Esophagus muscularis mucosa (tissue), 3 donors: ENCODE measurements around the gene GOLIM4.
"Not testable (repeated sequence)": the region's sequence is repeated elsewhere in the genome, so short reads cannot be mapped to it uniquely, and the experiment has no call there.

Experiments
- CTCF ChIP-seq, 3 experiments: fragments of 200-600 bp in 2 of 3; fragments of 450-650 bp in 1 of 3; sonication (generic) in 2 of 3; IDR thresholded peaks; one replicate each; pipeline ENCODE4 v1.5.1; 2017 to 2019; ENCODE audit warnings: antibody characterized with exemption in 3 of 3, mild to moderate bottlenecking in 2 of 3, moderate library complexity in 1 of 3
- POLR2A ChIP-seq: fragments of 450-650 bp; IDR thresholded peaks from one replicate; pipeline ENCODE4 v1.6.1; 2017; ENCODE audit warnings: antibody characterized with exemption, moderate library complexity, mild to moderate bottlenecking, low read depth
- POLR2AphosphoS5 ChIP-seq, 2 donors: sonication (generic); formaldehyde crosslinking; IDR thresholded peaks; one replicate each; pipeline ENCODE4 v1.6.1; 2017; ENCODE audit warnings: antibody characterized with exemption in 2 of 2

GRCh38 chr3:168130250-168130649, 34.5 kb upstream of the GOLIM4 start:
- TF ChIP-seq POLR2A; CTCF (IDR thresholded peaks at IDR 0.05); POLR2AphosphoS5 (IDR thresholded peaks at IDR 0.05): not testable (repeated sequence)
